SU-DHL-6 (cell line): ENCODE results near the gene TMCO5A.

Experiments used
- EZH2phosphoT487 ChIP-seq: fragments of 200-600 bp; sonication (generic), shearing (Covaris generic); conservative IDR thresholded peaks from 2 replicates; pipeline ENCODE4 v1.6.1; 2018; ENCODE audit warnings: mild to moderate bottlenecking, antibody characterized with exemption, low read length, moderate library complexity, mixed read lengths
- TF ChIP-seq, protein P1 (sequence below): fragments of 200-600 bp; sonication (generic); IDR thresholded peaks from one replicate; pipeline ENCODE4 v1.5.1; 2017; ENCODE audit warnings: antibody characterized with exemption, mild to moderate bottlenecking, low read length, moderate library complexity; ENCODE audit not compliant: insufficient read depth, poor library complexity, severe bottlenecking

DNA sequence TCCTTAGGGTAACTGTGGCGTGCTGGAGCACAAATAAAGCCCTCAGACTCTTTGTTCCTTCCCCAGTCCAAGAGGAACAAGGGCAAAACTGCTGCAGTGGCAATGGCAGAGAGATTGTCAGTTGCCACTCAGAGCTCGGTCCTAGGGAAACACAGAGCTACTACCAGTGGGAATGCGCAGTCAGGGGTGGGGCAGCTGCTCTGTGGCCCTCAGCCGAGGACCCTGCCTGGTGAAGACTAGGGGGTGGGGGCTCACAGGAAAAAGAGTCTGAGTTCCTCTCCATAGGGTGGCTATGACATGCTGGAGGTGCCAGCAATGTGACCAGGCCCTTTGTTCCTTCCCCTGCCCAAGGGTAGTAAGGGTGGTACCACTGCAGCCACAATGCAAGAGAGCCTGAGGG is 43.8 kb downstream of the TMCO5A start:
- TF ChIP-seq, protein P1, sequence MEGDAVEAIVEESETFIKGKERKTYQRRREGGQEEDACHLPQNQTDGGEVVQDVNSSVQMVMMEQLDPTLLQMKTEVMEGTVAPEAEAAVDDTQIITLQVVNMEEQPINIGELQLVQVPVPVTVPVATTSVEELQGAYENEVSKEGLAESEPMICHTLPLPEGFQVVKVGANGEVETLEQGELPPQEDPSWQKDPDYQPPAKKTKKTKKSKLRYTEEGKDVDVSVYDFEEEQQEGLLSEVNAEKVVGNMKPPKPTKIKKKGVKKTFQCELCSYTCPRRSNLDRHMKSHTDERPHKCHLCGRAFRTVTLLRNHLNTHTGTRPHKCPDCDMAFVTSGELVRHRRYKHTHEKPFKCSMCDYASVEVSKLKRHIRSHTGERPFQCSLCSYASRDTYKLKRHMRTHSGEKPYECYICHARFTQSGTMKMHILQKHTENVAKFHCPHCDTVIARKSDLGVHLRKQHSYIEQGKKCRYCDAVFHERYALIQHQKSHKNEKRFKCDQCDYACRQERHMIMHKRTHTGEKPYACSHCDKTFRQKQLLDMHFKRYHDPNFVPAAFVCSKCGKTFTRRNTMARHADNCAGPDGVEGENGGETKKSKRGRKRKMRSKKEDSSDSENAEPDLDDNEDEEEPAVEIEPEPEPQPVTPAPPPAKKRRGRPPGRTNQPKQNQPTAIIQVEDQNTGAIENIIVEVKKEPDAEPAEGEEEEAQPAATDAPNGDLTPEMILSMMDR, result no peak
- no peak for TF ChIP-seq EZH2phosphoT487
